HepG2 (cell line): ENCODE data around the gene PDZD11. TPM values are rescaled to one million over a fixed set of nuclear protein-coding genes. Genes with fewer than 3 reads are reported as not detected.
A peak's percentile ranks its signal among the peaks of the same experiment; 100 is the strongest.

Source experiments
- CAMTA2 ChIP-seq: sonication (generic); formaldehyde crosslinking; IDR thresholded peaks from 2 replicates; pipeline ENCODE4 v1.4.0; 2020; ENCODE audit warnings: mild to moderate bottlenecking, missing genetic modification reagents, borderline replicate concordance
- CREM ChIP-seq, 2 experiments: sonication (generic) in 1 of 2; formaldehyde crosslinking in 1 of 2; IDR thresholded peaks; 2 replicates each; pipeline versions ENCODE4 v1.4.0 to v1.6.1; 2016 to 2020; ENCODE audit warnings: antibody characterized with exemption in 1 of 2, mild to moderate bottlenecking in 1 of 2, missing genetic modification reagents in 1 of 2
- DMAP1 ChIP-seq: IDR thresholded peaks from 2 replicates; pipeline ENCODE4 v1.6.1; 2016
- FIP1L1 ChIP-seq: fragments of 200-400 bp; formaldehyde crosslinking; IDR thresholded peaks from 2 replicates; pipeline ENCODE4 v1.6.1; 2018; ENCODE audit warnings: low read depth, mild to moderate bottlenecking, low read length, moderate library complexity, borderline replicate concordance; ENCODE audit not compliant: insufficient read depth
- FOXA3 ChIP-seq: IDR thresholded peaks from 2 replicates; pipeline ENCODE4 v1.6.1; 2016; ENCODE audit warnings: missing genetic modification reagents, missing compliant biosample characterization
- GATAD2A ChIP-seq: IDR thresholded peaks from 2 replicates; pipeline ENCODE4 v1.6.1; 2016
- GMEB1 ChIP-seq: sonication (generic); formaldehyde crosslinking; IDR thresholded peaks from 2 replicates; pipeline ENCODE4 v1.5.1; 2020; ENCODE audit warnings: missing genetic modification reagents, mild to moderate bottlenecking, borderline replicate concordance
- GTF2F1 ChIP-seq: fragments of 150-350 bp; IDR thresholded peaks from 2 replicates; pipeline ENCODE4 v1.6.1; 2014; ENCODE audit warnings: low read length
- HES4 ChIP-seq: sonication (generic); formaldehyde crosslinking; IDR thresholded peaks from 2 replicates; pipeline ENCODE4 v1.9.0; 2021; ENCODE audit warnings: mild to moderate bottlenecking, missing genetic modification reagents, borderline replicate concordance
- HHEX ChIP-seq: IDR thresholded peaks from 2 replicates; pipeline ENCODE4 v1.6.1; 2016; ENCODE audit warnings: control low read depth
- HNF4G ChIP-seq, 2 experiments: sonication (generic) in 1 of 2; formaldehyde crosslinking in 1 of 2; IDR thresholded peaks; 2 replicates each; pipeline versions ENCODE4 v1.4.0 to v1.6.1; 2011 to 2020; ENCODE audit warnings: borderline replicate concordance in 2 of 2, low read depth in 2 of 2, mild to moderate bottlenecking in 2 of 2, low read length in 1 of 2, missing genetic modification reagents in 1 of 2, moderate library complexity in 1 of 2
- LCORL ChIP-seq, 2 experiments: fragments of 450-650 bp in 1 of 2; sonication (generic) in 1 of 2; formaldehyde crosslinking in 1 of 2; IDR thresholded peaks; 2 replicates each; pipeline versions ENCODE4 v1.5.0 to v1.6.1; 2017 to 2020; ENCODE audit warnings: antibody characterized with exemption in 1 of 2, missing genetic modification reagents in 1 of 2
- MED1 ChIP-seq: sonication (generic); formaldehyde crosslinking; IDR thresholded peaks from 2 replicates; pipeline ENCODE4 v1.4.0; 2020; ENCODE audit warnings: missing genetic modification reagents
- PBX2 ChIP-seq: IDR thresholded peaks from 2 replicates; pipeline ENCODE4 v1.6.1; 2016; ENCODE audit warnings: control low read depth
- RARA ChIP-seq: IDR thresholded peaks from 2 replicates; pipeline ENCODE4 v1.6.1; 2016; ENCODE audit warnings: missing genetic modification reagents, missing compliant biosample characterization
- SPEN ChIP-seq: sonication (generic); formaldehyde crosslinking; IDR thresholded peaks from 2 replicates; pipeline ENCODE4 v1.5.1; 2020; ENCODE audit warnings: low read depth, mild to moderate bottlenecking, missing genetic modification reagents
- SSRP1 ChIP-seq: IDR thresholded peaks from 2 replicates; pipeline ENCODE4 v1.6.1; 2016; ENCODE audit warnings: control low read depth
- TGIF2 ChIP-seq: IDR thresholded peaks from 2 replicates; pipeline ENCODE4 v1.6.1; 2016; ENCODE audit warnings: control low read depth, missing compliant biosample characterization
- THAP11 ChIP-seq: IDR thresholded peaks from 2 replicates; pipeline ENCODE4 v1.6.1; 2016; ENCODE audit warnings: missing biosample characterization, missing genetic modification reagents
- TSC22D2 ChIP-seq: sonication (generic); formaldehyde crosslinking; IDR thresholded peaks from 2 replicates; pipeline ENCODE4 v1.5.1; 2020; ENCODE audit warnings: missing genetic modification reagents, mild to moderate bottlenecking, borderline replicate concordance
- ZGPAT ChIP-seq: IDR thresholded peaks from 2 replicates; pipeline ENCODE4 v1.6.1; 2016; ENCODE audit warnings: mild to moderate bottlenecking
- ZNF775 ChIP-seq: sonication (generic); formaldehyde crosslinking; IDR thresholded peaks from 2 replicates; pipeline ENCODE4 v1.4.0; 2020; ENCODE audit warnings: missing genetic modification reagents, mild to moderate bottlenecking, moderate library complexity, borderline replicate concordance
- ZNF777 ChIP-seq: sonication (generic); formaldehyde crosslinking; IDR thresholded peaks from 2 replicates; pipeline ENCODE4 v1.4.0; 2020; ENCODE audit warnings: missing genetic modification reagents
- ZSCAN5A ChIP-seq: sonication (generic); formaldehyde crosslinking; IDR thresholded peaks from 2 replicates; pipeline ENCODE4 v1.8.0; 2022; ENCODE audit warnings: mild to moderate bottlenecking, missing genetic modification reagents, borderline replicate concordance
- polyA plus RNA-seq, 8 experiments: library from polyadenylated mRNA; depleted of rRNA in 3 of 8; stranded (reverse) in 7 of 8; unstranded in 1 of 8; fragments of >200 nt; fragmentation: Illumina TruSeq in 4 of 8; extraction: Trizol in 4 of 8; gene quantifications; 2 replicates each; pipeline versions ENCODE4 v1.2.1 to v1.2.3, GENCODE V29; 2011 to 2016; ENCODE audit warnings: low read depth in 4 of 8, missing spikeins in 1 of 8, mixed read lengths in 1 of 8; ENCODE audit not compliant: insufficient read depth in 1 of 8
- total RNA-seq, 5 experiments: library from RNA; depleted of rRNA; stranded (reverse); fragments of >200 nt; fragmentation: Illumina TruSeq; extraction: Trizol; gene quantifications; 2 replicates each; pipeline ENCODE4 v1.2.3, GENCODE V29; 2016; ENCODE audit warnings: low read depth in 1 of 5
- TF ChIP-seq, protein P1 (sequence below): sonication (generic); formaldehyde crosslinking; IDR thresholded peaks from 2 replicates; pipeline ENCODE4 v1.5.1; 2020; ENCODE audit warnings: mild to moderate bottlenecking, moderate library complexity, missing genetic modification reagents

The PDZD11 gene
- total and polyA plus RNA-seq, 2 of the 13 experiments (the other 11 are each of a cell fraction or from before 2014, with no cell fraction given) = 29.1 to 47.0 TPM

GRCh38 chrX:70254909-70255308, 34.8 kb downstream of the PDZD11 start (continued):
- TF ChIP-seq ZSCAN5A (CRISPR knock-in tag) (no peak), ZNF775 (CRISPR knock-in tag) (no peak), HNF4G (IDR thresholded peaks at IDR 0.05; ENCODE audit: borderline replicate concordance, low read depth, low read length) (peak; percentile 14; the same call in 1 of the 2 replicates), HNF4G (CRISPR knock-in tag; IDR thresholded peaks at IDR 0.05; ENCODE audit: borderline replicate concordance, low read depth) (no peak), TGIF2 (CRISPR knock-in tag) (no peak), ZGPAT (CRISPR knock-in tag) (no peak), GMEB1 (CRISPR knock-in tag) (no peak), HHEX (CRISPR knock-in tag) (0 out of 2 replicates have a peak, but pooled peaks have one; percentile 41), CAMTA2 (no peak), ZNF777 (no peak), THAP11 (no peak), SPEN (no peak), GTF2F1 (no peak), FOXA3 (peak; percentile 62), SSRP1 (CRISPR knock-in tag) (no peak), MED1 (CRISPR knock-in tag) (no peak), GATAD2A (CRISPR knock-in tag) (peak; percentile 65), DMAP1 (CRISPR knock-in tag) (no peak), LCORL (IDR thresholded peaks at IDR 0.05) (0 out of 2 replicates have a peak, but pooled peaks have one; percentile 14), LCORL (CRISPR knock-in tag; IDR thresholded peaks at IDR 0.05) (no peak), RARA (CRISPR knock-in tag) (peak; percentile 45), HES4 (no peak), FIP1L1 (no peak), TSC22D2 (no peak), CREM (IDR thresholded peaks at IDR 0.05) (peak; percentile 27; the same call in 1 of the 2 replicates), CREM (CRISPR knock-in tag; IDR thresholded peaks at IDR 0.05) (no peak), PBX2 (CRISPR knock-in tag) (no peak)
- TF ChIP-seq, protein P1, sequence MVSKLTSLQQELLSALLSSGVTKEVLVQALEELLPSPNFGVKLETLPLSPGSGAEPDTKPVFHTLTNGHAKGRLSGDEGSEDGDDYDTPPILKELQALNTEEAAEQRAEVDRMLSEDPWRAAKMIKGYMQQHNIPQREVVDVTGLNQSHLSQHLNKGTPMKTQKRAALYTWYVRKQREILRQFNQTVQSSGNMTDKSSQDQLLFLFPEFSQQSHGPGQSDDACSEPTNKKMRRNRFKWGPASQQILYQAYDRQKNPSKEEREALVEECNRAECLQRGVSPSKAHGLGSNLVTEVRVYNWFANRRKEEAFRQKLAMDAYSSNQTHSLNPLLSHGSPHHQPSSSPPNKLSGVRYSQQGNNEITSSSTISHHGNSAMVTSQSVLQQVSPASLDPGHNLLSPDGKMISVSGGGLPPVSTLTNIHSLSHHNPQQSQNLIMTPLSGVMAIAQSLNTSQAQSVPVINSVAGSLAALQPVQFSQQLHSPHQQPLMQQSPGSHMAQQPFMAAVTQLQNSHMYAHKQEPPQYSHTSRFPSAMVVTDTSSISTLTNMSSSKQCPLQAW (CRISPR knock-in tag) = no peak
